Measurements from ENCODE around the gene SAFB.
"Not testable (repeated sequence)": the region's sequence is repeated elsewhere in the genome, so short reads cannot be mapped to it uniquely, and the experiment has no call there.

The SAFB gene

GRCh38 chr19:5594521-5594950, 28.3 kb upstream of the SAFB start:
- in situ Hi-C loops (cut with MboI; ENCODE audit: low sequenced_read_pairs): no loop called here

- in situ Hi-C loops (cut with MboI; ENCODE audit: low sequenced_read_pairs): no loop called here
Measured at GRCh38 chr19:5595129-5595528, 27.8 kb upstream of the SAFB start.

GRCh38 chr19:5595745-5596144, 27.1 kb upstream of the SAFB start:
- in situ Hi-C loops (cut with MboI; ENCODE audit: low sequenced_read_pairs): no loop called here

- in situ Hi-C loops (cut with MboI; ENCODE audit: low sequenced_read_pairs): no loop called here
Measured at GRCh38 chr19:5600797-5601196, 22.1 kb upstream of the SAFB start.

- in situ Hi-C loops (cut with MboI; ENCODE audit: low sequenced_read_pairs): no loop called here
Measured at GRCh38 chr19:5603626-5604025, 19.3 kb upstream of the SAFB start.

- in situ Hi-C loops (cut with MboI; ENCODE audit: low sequenced_read_pairs): no loop called here
Measured at GRCh38 chr19:5605362-5605761, 17.5 kb upstream of the SAFB start.

GRCh38 chr19:5607318-5608275, 15.3 kb upstream of the SAFB start:
- in situ Hi-C loops (cut with MboI; ENCODE audit: low sequenced_read_pairs): no loop called here

GRCh38 chr19:5608291-5608690, 14.6 kb upstream of the SAFB start:
- in situ Hi-C loops (cut with MboI; ENCODE audit: low sequenced_read_pairs): no loop called here

- in situ Hi-C loops (cut with MboI; ENCODE audit: low sequenced_read_pairs): not testable (repeated sequence)
Measured at GRCh38 chr19:5608766-5609165, 14.1 kb upstream of the SAFB start.

- in situ Hi-C loops (cut with MboI; ENCODE audit: low sequenced_read_pairs): no loop called here
Measured at GRCh38 chr19:5609881-5610448, 12.9 kb upstream of the SAFB start.

GRCh38 chr19:5612891-5613865, 9.7 kb upstream of the SAFB start:
- in situ Hi-C loops (cut with MboI; ENCODE audit: low sequenced_read_pairs): no loop called here

GRCh38 chr19:5615756-5616327, 7.0 kb upstream of the SAFB start:
- in situ Hi-C loops (cut with MboI; ENCODE audit: low sequenced_read_pairs): no loop called here

- in situ Hi-C loops (cut with MboI; ENCODE audit: low sequenced_read_pairs): no loop called here
Measured at GRCh38 chr19:5617080-5617479, 5.8 kb upstream of the SAFB start.

GRCh38 chr19:5618591-5618990, 4.3 kb upstream of the SAFB start:
- in situ Hi-C loops (cut with MboI; ENCODE audit: low sequenced_read_pairs): no loop called here

GRCh38 chr19:5619946-5620345, 2.9 kb upstream of the SAFB start:
- in situ Hi-C loops (cut with MboI; ENCODE audit: low sequenced_read_pairs): no loop called here

GRCh38 chr19:5621311-5621944, 1.5 kb upstream of the SAFB start:
- in situ Hi-C loops (cut with MboI; ENCODE audit: low sequenced_read_pairs): no loop called here

- in situ Hi-C loops (cut with MboI; ENCODE audit: low sequenced_read_pairs): no loop called here
Measured at GRCh38 chr19:5621945-5622464, 878 bp upstream of the SAFB start.

GRCh38 chr19:5623397-5624017, 624 bp downstream of the SAFB start:
- in situ Hi-C loops (cut with MboI; ENCODE audit: low sequenced_read_pairs): no loop called here

GRCh38 chr19:5624018-5624663, 1.3 kb downstream of the SAFB start:
- in situ Hi-C loops (cut with MboI; ENCODE audit: low sequenced_read_pairs): no loop called here
